ENCODE data around the gene PPP6R2.

The PPP6R2 gene

DNA sequence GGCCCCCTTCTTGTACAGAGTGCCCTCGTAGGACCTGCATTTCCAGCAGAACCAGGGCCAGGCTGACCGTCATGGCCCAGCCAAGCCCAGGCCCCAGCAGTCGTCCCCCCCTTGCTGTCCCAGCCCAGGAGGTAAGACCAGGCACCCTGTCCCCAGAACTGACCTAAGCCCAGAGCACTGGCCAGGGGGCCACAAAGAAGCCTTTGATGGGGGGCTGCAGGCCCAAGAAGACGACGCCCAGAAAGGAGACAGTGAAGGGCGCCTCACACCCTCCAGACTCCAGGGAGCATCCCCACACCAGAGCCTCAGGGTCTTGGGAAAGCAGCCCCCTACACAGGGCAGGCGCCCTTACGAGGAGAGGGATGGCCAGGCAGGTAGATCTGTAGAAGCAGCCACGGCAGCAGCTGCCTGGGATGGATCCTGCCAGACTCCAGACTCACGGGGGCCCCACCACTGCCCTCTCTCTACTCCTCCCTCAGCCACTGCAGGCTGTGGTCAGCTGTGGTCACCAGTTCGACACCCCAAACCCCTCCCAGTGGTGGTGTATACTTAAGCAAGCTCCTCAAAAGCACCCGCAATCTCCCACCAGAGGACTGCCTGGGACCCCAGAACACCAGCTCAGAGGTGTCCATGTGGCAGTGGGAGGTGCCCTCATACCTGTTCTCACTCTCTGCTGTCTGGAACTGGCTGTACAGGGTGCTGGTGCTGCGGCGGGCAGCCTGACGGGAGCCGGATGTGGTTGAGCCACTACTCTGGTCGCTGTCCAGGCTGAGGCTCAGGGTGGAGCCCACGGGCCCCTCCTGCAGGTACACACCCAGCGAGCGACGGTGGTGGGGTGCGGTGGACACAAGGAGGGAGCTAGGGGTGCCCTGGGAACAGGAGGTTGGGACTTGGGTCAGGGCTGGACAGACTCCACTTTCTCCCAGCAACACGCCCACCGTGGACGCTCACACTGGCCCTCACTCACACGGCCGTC lies 104.7 kb downstream of the PPP6R2 start:
- no peak for DNase-seq

DNA sequence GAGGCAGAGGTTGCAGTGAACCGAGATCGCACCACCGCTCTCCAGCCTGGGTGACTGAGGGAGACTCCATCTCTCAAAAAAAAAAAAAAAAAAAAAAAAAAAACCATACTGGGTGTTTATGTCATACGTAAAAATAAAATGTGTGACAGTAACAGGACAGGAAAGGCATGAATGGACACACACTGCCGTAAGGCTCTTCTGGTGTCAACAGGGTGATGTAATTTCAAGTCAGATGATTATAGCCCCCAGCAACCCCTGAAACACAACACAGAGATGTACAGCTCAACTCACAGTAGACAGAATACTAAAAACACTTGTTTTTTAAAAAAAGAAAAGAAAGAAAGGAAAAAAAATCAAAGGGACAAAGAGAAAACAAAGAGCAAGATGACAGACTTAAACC lies 109.5 kb downstream of the PPP6R2 start:
- DNase-seq, result no peak

DNA sequence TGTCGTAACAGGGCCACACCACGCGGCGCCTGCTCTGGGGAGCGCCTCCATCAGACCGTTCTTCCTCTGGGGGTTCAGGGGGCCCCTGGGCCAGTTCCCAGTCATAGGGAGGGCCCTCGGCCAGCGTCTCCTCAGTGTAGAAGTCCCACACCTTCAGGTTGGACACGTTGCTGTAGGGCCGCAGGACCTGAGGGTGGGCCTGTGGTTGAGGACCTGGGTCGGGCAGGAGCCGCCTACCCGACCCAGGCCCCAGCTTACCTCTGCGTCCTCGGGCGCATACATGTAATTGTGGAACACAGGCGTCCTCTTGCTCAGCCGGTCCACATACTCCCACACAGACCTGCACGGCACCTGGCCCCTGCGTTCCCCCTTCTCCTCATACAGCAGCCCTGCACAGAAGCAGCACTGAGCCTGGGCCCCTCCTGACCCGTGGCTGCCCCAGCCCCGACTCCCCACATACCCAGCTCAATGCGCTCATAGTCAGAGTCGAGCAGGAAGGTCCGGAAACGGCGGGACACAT lies 111.5 kb downstream of the PPP6R2 start:
- DNase-seq, result no peak

DNA sequence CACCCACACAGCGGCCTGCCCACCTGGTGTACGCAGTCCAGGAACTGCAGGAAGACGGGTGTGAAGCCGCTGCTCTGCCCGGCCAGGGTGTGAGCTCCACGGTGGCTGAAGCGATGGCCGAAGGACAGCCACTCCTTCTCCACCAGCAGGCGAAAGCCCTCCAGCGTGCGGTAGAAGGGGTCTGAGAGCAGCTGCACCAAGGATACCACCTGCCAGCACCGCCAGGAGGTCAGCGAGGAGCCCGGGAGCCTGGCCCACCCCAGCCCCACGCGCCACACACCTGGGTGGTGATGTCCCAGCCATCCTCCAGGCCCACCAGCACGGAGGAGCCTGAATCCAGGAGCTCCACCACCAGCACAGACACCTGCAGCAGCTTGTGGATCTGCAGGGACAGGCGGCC lies 112.1 kb downstream of the PPP6R2 start:
- DNase-seq, result no peak

DNA sequence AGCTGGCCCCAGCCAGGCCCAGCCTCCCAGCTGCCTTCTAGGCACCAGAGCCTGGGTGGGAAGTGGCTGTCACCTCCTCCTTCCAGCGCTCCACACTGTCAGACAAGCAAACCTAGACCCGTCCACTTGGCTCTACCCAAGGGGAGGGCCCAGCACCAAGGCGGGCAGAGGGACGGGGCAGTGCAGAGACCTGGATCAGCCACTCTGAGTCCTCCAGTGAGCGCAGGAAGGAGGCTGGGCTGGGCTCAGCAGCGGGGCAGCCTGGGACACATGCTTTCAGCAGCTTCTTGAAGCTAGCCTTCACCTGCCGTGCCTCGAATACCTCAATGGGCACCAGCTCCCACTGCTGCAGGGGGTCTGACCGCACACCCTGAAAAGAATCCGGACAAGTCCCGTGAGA lies 112.9 kb downstream of the PPP6R2 start:
- no peak for DNase-seq

DNA sequence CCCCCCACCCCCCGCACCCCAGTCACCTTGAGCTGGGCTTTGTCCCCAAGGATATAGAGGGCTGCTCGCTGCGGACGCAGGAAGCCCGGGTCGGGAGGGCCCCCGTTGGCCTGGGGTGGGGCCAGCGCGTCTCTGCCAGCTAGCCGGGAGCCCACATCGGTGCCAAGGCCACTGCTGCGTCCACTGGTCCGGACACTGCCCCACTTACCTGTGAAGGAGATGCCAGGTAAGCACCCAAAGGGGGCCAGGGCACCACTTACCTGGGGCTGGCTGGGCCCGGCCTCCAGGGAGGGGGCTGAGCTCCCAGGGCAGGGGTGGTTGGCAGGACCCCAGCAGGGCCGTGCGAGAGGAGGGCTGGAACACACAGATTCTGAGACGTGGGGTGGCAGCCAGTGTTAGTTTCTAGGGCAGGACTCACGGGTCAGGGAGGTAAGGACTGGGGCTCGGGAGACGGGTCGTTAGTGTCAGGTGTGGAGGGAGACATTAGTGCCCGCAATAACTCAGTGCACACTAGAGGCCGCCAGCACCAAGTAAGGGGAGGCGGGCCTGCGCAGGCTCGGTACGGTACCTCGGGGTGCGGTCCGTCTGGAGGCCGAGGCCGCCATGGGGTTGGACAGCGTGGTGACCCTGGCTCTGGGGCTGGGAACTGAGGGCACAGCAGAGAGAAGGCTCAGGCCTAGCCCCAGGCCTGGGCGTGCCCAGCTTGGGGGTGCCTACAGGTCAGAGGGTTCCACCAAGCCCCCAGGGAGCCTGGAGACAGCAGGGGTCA lies 113.5 kb downstream of the PPP6R2 start:
- no peak for DNase-seq

DNA sequence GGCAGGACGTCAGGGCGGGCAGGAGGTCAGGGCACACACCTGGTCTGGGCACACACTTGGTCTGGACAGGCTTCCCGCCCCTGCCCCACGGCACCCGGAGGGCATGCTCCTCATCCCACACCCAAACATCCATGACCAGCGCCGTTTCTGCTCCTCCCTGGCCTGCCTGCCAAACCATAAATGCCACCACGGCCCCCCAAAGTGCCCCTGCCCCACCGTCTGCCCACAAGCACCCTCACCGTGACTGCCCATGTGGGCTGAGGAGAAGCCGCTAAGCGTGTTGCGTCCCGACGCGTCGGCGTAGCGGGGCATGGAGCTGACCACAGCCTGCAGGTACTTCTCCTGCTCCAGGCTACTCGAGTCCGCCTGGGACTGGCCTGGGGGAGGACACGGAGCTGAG lies 115.9 kb downstream of the PPP6R2 start:
- DNase-seq, result no peak

DNA sequence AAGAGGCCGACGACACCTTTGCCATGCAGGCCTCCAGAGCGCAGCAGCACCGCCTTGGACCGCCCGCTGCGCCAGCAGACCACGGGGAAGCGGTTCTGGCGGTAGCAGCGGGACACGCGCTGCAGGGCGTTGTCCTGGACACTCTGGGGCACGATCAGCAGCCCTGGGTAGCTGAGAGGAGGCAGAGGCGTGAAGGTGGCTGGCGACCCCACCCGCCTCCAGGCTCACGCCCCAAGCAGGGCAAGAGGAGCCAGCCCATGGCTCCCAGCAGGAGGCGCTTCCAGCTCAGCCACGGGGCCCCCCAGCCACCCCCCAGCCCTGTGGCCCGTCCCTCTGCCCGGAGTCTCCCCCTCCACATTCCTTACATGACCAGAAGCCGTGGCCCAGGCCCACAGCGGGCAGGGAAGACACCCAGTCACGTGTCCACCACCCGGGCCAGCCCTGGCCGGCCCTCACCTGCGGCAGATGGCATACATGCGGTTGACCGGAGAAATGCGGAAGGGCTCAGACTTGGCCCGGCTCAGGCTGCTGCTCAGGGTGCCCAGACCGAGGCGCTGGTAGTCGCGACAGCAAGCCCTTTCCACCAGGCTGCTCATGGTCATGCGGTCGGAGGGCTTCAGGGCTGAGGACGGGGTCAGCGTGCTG lies 116.5 kb downstream of the PPP6R2 start:
- DNase-seq, result no peak

DNA sequence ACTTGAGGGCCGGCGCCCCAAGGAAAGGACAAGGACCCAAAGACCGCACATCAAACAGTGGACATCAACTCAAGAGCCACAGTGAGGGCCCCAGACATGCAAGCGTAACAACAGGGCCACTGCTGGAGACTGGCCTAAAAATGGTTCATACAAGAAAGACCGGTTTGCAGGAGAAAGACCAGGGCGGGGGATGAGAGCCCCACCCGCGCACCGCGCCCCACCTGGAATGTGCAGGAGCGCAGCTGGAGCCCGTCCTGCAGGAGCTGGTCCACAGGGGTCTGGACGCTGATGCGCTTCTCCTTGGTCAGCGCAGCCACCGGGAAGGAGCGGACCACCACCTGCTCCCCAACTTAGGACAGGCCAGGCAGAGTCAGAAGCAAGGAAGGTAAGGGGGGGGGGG lies 117.8 kb downstream of the PPP6R2 start:
- no peak for DNase-seq

DNA sequence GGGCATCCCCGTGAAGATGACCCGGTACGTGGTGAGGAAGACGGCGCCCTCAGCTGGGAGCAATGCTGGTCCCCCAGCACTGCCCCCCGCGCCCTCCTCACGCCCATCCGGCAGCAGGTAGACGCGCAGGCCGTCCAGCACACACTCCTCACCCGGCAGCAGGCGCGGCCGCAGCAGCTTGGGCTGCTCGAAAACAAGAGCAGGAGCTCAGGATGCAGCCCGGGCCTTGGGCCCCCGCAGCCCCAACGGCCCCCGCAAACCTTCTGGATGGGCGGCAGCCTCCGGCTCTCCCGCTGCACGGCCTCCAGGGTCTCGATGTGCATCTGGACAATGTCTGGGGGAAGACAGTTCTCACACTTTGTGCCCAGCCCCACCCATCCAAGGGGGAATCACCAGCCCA lies 118.4 kb downstream of the PPP6R2 start:
- DNase-seq, result no peak

DNA sequence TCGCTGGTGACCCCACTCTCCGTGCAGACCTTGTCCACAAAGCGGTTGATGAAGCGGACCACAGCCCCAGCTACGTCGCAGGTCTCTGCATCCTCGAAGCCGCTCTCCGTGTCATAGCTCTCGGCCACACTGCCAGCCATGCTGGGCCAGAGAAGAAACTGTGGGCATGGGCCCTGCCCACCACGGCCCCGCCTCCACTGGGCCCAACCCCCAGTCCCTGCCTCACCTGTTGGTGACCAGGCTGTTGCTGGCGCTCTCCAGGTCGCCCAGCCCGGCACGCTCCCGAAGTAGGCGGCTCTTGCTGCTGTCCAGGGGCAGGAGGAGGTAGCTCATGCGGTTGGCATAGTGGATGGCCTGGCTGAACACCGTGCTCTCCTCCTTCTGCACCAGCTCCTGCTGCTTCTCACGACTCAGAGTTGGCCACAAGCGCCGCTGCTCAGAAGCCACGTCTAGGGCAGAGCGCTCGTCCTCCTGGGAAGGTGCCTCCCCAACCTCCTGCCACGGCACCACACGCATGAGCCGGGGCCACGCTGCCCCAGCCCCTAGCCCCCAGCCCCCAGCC lies 118.9 kb downstream of the PPP6R2 start:
- no peak for DNase-seq

DNA sequence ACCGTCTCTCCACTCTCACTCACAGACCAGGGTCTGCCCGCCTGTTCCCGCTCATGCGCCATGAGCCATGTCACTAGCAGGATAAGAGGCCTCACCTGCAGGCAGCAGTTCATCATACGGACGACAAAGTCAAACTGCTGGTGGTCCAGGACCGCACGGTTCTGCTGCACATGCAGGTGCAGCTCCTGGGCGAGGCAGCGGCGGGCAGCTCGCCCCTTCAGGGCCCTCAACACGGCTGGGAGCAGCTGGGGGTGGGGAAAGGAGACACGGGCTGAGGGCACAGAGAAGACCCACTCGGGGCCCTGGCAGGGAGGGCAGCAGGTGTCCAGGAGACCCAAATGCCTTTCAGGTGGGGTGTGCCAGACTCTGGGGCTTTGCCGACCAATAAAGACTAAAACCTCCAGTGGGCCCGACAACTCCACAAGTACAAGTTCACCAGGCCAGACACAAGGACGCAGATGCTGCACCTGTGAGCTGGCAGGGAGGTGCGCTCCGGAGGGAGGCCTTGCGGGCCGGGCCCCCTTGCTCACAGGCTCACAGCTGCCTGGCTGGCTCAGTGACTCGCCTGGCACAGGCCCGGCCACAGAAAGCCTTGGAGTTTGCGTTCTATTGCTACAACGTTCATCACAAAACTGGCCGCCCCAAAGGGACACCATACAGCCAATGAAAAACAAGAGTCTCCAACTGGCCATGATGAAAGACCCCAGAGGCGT lies 120.2 kb downstream of the PPP6R2 start:
- DNase-seq, result no peak

DNA sequence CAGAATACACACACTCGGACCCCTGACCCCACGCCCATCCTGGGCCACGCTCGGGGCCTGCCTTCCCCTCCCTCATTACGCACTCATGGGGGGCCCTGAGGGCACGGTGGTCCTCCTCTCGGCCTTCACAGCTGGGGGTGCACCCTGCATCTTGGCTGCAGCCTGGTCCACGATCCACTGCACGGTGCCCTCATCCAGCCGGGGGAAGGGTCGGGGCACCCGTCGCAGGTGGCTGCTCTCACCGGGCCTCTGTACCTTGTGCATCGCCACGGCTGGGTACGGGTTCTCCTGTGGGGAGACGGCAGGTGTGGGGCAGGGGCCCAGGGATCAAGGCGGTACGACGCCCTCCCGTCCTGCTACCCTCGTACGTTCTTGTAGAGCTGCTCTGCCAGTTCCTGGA lies 121.3 kb downstream of the PPP6R2 start:
- DNase-seq, result no peak

DNA sequence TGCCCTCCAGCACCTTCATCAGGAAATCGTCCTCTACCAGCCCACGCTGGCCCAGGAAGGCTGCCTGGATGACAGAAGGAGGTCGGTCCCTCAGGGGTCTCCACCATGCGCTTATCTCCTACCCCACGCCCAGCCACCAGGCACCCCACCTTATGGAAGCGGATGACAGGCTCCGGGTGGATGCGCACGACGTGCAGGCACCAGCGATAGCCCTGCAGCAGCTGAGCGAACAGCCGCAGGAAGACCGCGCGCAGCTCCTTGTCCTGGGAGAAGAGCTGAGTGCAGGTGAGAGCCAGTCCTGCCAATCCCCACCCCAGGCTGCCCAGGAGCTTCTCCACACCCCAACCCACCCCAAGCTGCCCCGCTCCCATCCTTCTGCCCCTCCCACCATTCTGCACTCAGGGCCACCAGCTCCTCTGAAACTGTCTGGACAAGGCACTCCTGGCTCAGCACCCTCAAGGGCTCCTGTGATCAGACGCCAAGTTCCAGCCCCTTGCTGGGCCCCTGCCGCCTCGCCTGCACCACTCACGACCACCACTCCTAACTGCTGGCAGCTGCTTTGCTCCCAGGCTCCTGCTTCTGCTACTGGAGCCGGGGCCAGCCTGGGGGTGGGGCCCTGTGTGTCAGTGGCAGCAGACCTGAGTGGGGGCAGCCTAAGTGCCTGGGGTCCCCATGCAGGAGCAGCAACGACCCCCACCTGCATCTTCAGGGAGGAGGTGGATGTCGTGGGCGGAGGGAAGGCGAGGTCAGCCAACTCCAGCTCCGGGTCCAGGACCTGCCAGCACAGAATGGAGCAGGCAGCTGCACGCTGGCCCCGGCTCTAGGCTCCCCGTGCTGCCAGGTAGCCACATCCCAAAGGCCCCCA lies 122.2 kb downstream of the PPP6R2 start:
- DNase-seq, result no peak

DNA sequence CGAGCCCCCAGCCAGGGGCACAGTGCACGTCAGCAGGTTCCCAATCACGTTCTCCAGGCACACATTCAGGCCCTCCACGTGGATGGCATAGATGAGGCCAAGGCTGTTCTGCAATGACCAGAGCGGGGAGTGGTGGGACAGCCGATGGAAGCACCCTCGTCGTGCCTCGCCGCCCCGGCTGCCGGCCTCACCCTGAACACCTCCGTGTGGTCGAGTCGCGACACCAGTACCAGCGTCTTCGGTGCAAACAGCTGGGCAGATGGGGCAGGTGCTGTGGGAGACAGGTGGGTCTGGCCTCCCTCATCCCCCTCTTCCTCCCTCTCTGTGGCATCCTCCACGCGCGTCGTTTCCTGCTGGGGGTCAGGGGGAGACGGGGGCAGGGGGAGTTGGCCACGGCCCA lies 124.2 kb downstream of the PPP6R2 start:
- DNase-seq, result no peak

DNA sequence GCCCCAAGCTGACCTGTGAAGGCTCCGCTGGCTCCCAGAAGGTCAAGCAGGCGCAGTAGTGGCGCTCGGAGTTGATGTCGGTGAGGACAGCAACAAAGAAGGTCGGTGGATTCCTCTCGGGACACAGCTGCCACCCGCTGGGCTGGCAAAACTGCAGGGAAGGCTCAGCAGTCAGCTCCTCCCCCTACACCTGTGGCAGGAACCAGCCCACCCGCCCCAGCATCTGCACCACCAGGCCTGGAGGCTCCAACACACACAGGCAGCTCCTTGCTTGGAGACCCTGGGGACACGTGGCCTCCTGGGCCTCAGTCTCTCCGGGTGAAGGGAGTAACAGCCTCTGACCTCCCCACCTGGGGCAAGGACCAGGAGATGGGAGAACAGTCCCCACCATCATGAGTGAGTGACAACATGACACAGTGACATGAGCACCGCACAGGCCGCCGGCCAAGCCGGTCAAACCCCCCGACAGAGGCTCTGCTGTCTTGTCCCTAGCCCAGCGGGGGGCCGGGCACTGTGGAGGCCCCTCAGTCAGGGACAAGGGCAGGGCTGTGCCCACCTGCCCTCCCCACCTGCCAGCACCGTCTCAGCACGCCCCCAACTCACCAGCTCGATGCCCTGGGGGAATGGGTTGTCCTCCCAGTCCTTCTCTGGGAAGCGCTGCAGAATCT lies 124.8 kb downstream of the PPP6R2 start:
- no peak for DNase-seq

DNA sequence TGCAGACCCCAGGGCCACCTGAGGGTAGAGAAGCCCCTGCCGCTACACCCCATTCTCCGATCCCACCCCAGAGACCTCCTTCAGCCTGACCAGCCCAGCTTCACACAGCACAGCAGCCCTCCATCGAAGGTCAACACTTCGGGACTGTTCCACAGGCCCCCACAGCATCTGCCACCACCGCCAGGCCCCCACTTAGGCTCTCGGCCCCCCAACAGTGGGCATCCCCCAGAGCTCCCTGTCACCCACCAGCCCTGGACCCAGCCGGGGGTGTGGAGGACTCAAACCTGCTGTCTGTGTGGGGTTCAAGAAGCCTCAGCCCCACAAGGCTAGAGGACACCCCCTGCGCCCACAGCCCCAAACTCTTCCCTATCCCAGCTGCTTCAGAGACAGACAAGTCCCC lies 125.5 kb downstream of the PPP6R2 start:
- DNase-seq, result no peak

DNA sequence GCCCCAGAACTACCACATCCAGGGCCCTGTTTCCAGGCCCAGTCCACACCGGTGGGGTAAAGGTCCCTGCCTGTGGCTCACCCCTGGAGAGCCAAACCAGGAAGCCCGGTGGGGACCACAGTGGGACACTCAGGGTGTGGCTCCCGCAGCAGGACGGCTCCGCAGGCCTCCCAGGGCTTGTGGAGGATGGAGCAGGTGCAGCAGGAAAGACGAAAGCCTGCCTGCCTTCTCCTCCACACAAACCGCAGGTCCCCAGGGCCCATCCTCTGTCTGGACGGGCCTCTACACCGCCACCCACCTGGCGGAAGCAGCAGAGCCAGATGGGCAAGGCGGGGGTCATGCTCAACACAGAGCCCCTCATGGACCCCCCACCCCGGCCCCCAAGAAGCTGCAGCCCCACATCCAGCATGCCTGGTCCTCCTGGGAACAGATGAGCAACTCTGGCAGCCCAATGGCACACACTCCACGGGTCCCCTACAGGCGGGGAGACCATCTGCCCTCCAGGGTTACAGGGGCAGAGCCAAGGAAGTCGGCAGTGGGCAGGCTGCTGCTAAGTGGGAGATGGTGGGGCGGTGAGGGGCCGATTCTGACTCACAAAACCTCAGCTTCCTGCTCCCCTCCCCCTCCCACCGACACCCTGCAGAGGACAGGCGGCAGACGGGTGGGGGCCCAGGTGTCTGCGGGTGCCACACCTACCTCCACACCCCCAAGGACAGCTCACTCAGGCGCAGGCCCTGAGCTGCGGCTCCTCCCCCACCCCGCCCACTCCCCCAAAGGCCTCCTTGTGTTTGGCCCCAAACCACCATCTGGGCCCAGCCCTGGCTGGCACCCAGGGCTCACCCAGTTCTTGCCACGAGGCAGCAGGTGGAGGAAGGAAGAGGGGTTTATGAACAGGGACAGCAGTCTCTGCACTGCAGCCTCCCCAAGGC lies 126.5 kb downstream of the PPP6R2 start:
- peak; percentile 41 for DNase-seq

DNA sequence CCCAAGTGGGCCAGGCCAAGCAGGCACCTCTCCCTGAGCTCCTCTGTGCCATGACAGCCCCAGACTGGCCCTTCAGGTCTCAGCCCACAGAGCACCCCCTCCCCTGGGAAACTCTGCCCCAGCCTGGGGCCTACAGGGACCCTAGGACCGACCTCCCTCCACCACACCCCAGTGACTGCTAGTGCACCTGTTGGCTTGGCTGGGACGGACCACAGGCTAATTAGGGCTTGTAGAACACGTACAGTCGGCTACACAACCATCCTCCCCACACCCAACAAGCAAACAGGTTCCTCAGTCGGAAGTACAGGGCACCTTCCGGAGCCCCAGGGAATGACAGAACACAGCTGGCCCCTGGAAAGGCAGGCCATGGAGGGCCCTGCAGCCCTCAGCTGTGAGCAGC lies 127.4 kb downstream of the PPP6R2 start:
- no peak for DNase-seq

Data from fibroblast of upper back skin (primary cell).